KOPT-K1 (cell line): Measurements from ENCODE around the gene CACNA1F.

ENCODE experiments used
- H3K27ac ChIP-seq: fragments of 200-600 bp; sonication (generic); 2 replicates; pipeline ENCODE4 v1.5.1; 2016; ENCODE audit warnings: antibody characterized with exemption, mild to moderate bottlenecking, low read depth, low read length; ENCODE audit not compliant: poor library complexity, severe bottlenecking
- H3K36me3 ChIP-seq: fragments of 200-600 bp; sonication (generic); 2 replicates; pipeline ENCODE4 v1.5.1; 2017; ENCODE audit warnings: antibody characterized with exemption, mild to moderate bottlenecking, low read length, moderate library complexity; ENCODE audit not compliant: insufficient read depth
- H3K9me3 ChIP-seq: fragments of 200-600 bp; sonication (generic); 2 replicates; pipeline ENCODE4 v1.5.1; 2017; ENCODE audit warnings: antibody characterized with exemption, low read length, mild to moderate bottlenecking; ENCODE audit not compliant: insufficient read depth, poor library complexity, severe bottlenecking

Gene CACNA1F

GRCh38 chrX:49264460-49264859, 31.3 kb upstream of the CACNA1F start, which contains the start of gene FOXP3:
TSS of gene FOXP3 (minus strand) at chrX:49264710. CDS start at chrX:49258505, 6,205 bp downstream.
- no peak within 1 kb of the TSS for H3K27ac ChIP-seq
- no peaks in the 10 kb centered on the region for H3K36me3 ChIP-seq
- H3K9me3 ChIP-seq, result no peaks in the 10 kb centered on the region

GRCh38 chrX:49263631-49264030, 30.5 kb upstream of the CACNA1F start:
- Histone ChIP-seq H3K27ac (no peak overlapping the region), H3K36me3 (no peaks in the 10 kb centered on the region), H3K9me3 (no peaks in the 10 kb centered on the region)

GRCh38 chrX:49262603-49263002, 29.5 kb upstream of the CACNA1F start:
- Histone ChIP-seq H3K27ac (no peak overlapping the region), H3K9me3 (no peaks in the 10 kb centered on the region), H3K36me3 (no peaks in the 10 kb centered on the region)

GRCh38 chrX:49260221-49260985, 27.3 kb upstream of the CACNA1F start:
- Histone ChIP-seq H3K36me3 (no peaks in the 10 kb centered on the region), H3K27ac (no peak overlapping the region), H3K9me3 (no peaks in the 10 kb centered on the region)

DNA sequence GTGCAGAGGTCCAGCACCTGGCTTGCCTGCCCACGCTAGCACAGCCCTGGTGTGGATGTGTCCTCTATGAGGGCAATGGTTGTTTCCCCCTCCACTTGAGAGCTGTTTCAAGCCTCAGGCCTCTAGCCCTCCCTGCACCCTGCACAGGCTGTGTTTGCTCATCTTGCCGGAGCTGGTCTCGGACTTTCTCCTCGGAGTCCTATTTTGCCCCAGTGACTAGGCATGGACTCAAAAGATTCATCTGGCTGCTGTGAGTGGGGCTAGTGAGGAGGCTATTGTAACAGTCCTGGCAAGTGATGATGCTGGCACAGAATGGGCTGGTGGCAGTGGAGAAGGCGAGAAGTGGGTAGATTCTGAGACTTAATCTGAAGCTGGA, 25.6 kb upstream of the CACNA1F start:
- no peaks in the 10 kb centered on the region for H3K9me3 ChIP-seq
- no peaks in the 10 kb centered on the region for H3K36me3 ChIP-seq
- H3K27ac ChIP-seq, result no peak overlapping the region

DNA sequence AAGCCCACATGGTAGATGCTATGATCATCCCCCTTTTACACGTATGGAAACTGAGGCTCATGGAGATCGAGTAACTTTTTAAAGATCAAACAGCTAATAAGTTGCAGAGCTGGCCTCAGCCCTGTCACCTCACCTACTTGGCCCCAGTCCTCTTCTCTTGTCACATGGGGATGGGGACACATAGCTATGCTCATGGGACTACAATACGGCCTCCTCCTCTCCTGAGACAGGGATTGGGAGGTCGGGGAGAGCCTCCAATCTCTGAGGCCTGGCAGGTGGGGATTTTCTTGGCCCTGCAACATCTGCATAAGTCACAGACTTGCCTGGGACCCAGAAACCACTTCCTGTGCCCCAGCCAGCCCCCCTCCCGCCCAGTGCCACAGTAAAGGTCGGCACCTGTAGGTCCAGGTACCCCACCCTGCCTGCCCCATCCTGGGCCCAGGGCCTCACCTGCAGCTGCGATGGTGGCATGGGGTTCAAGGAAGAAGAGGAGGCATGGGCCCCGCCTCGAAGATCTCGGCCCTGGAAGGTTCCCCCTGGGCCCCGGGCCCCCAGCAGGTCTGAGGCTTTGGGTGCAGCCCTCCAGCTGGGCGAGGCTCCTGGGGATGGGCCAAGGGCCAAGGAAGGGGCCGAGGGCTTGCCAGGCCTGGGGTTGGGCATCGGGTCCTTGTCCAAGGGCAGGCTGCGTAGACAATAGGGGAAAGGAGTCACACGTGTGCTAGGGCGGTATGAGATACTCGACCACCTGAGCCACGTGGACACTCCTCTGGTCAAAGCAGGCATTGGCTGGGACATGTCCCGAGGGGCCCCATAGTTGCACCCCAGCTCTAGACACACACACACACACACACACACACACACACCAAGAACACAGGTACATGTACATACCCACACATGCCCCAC, 25.0 kb upstream of the CACNA1F start:
- no peaks in the 10 kb centered on the region for H3K36me3 ChIP-seq
- H3K27ac ChIP-seq, result no peak overlapping the region
- no peaks in the 10 kb centered on the region for H3K9me3 ChIP-seq

- H3K9me3 ChIP-seq, result no peaks in the 10 kb centered on the region
- H3K27ac ChIP-seq, result no peak overlapping the region
- no peaks in the 10 kb centered on the region for H3K36me3 ChIP-seq
These were observed 24.1 kb upstream of the CACNA1F start for GRCh38 chrX:49257074-49257790.

GRCh38 chrX:49256268-49256995, 23.3 kb upstream of the CACNA1F start:
- Histone ChIP-seq H3K27ac (no peak overlapping the region), H3K9me3 (no peaks in the 10 kb centered on the region), H3K36me3 (no peaks in the 10 kb centered on the region)

GRCh38 chrX:49254639-49255038, 21.5 kb upstream of the CACNA1F start:
- H3K36me3 ChIP-seq, result no peaks in the 10 kb centered on the region
- H3K9me3 ChIP-seq, result no peaks in the 10 kb centered on the region
- H3K27ac ChIP-seq, result no peak overlapping the region

- Histone ChIP-seq H3K9me3 (no peaks in the 10 kb centered on the region), H3K27ac (no peak overlapping the region), H3K36me3 (peaks cover 20% of the 10 kb centered on the region; the same call in 1 of the 2 replicates)
These were observed 18.2 kb upstream of the CACNA1F start for GRCh38 chrX:49251325-49251724.

DNA sequence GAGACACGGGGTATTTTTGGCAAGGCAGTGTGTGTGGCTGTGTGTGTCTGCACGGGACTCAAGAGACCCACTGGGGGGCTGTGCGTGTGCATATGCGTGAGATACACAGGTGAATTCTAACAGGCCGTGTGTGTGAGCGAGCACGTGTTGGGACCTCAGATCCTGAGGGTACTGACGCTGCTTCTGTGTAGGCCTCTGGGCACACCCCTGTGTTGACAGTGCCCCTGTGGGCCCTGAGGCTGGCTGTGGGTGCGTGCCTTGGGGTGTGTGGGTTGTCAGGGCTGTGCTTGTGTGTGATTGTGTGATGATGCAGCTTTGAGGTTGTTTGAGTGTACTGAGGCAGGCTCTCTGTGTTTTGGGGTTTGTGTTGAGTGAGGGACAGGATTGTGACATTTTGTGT, 17.4 kb upstream of the CACNA1F start:
- no peaks in the 10 kb centered on the region for H3K9me3 ChIP-seq
- peaks cover 27% of the 10 kb centered on the region; the same call in 1 of the 2 replicates for H3K36me3 ChIP-seq
- H3K27ac ChIP-seq, result no peak overlapping the region

GRCh38 chrX:49250066-49250465, 16.9 kb upstream of the CACNA1F start:
- Histone ChIP-seq H3K9me3 (no peaks in the 10 kb centered on the region), H3K27ac (no peak overlapping the region), H3K36me3 (peaks cover 28% of the 10 kb centered on the region; the same call in 1 of the 2 replicates)

- no peaks in the 10 kb centered on the region for H3K9me3 ChIP-seq
- no peak overlapping the region for H3K27ac ChIP-seq
- peaks cover 28% of the 10 kb centered on the region; the same call in 1 of the 2 replicates for H3K36me3 ChIP-seq
These were observed 16.5 kb upstream of the CACNA1F start for GRCh38 chrX:49249616-49250015.

DNA sequence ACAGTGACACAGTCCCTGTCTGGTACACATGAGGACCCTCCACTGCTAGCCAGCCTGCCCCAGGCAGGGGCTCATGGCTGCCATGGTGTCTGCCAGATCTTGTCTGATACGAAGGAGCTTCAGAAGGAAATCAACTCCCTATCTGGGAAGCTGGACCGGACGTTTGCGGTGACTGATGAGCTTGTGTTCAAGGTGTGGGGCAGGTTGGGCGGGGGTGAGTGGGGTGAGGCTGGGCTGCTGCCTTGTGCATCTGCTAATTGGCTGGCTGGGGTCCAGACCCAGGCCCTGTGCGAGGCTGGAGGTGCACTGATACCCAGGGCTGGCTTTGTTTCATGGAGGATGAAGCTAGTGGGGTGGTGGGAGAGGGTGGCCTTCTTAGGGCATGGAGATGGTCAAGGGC, 15.9 kb upstream of the CACNA1F start:
- Histone ChIP-seq H3K36me3 (peaks cover 28% of the 10 kb centered on the region; the same call in 1 of the 2 replicates), H3K27ac (no peak overlapping the region), H3K9me3 (no peaks in the 10 kb centered on the region)
